Activated CD4-positive, alpha-beta T cell treated with anti-CD3 and anti-CD28 coated beads, Interleukin-2, amount 50 U/mL, for 4 hours (primary cell): ENCODE results near the gene AK8.

Experiments used
- DNase-seq, 2 experiments: peaks; one replicate each; pipeline ENCODE4 v3.0.0-alpha.2; 2020

Gene AK8

DNA sequence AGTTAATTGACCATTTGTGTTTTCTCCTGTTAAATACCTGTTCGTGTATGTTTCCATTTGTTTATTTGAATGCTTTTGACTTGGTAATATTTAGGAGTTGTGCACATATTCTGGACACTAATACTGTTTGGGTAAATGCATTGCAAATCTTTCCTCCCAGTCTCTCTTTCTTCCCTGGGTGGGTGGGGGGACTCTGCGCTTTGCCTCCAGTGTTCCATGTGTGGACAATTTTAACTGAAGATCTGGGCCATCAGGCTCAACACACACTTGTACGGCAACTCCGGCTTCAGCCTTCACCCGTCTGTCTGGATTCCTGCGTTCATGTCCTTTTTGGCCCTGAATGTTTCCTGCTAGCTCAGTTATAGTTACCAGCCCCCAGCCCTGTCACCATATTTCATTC, 167.8 kb downstream of the AK8 start:
- DNase-seq = no peak

- no peak for DNase-seq
These were observed 169.2 kb downstream of the AK8 start for GRCh38 chr9:132708769-132709430.

- DNase-seq = no peak
These were observed 169.8 kb downstream of the AK8 start for GRCh38 chr9:132708239-132708638.

GRCh38 chr9:132703336-132703735, 174.7 kb downstream of the AK8 start:
- no peak for DNase-seq

DNA sequence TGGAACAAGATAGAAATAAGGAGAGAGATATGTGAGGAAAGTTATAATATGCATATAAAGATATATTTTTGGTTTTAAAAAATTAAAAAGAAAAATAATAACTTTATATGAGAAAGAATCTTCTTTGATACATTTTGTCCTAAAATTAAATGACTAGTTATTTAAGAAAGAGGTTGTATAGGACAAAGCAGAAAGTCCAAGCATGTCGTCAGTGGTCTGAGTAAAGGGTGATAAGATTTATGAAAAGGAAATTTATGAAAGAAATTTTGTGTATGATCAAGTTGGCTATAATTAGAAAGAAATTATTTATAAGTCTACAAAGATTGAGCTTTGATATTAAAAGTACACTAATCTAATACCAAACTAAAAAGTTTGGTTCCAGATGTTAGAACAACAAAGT, 175.8 kb downstream of the AK8 start:
- no peak for DNase-seq

- DNase-seq = no peak
These were observed 178.1 kb downstream of the AK8 start for GRCh38 chr9:132699956-132700355.

GRCh38 chr9:132698989-132699388, 179.1 kb downstream of the AK8 start:
- DNase-seq = no peak

- DNase-seq = no peak
These were observed 180.9 kb downstream of the AK8 start for GRCh38 chr9:132697230-132697629.

GRCh38 chr9:132694144-132694543, 183.9 kb downstream of the AK8 start:
- DNase-seq = no peak

DNA sequence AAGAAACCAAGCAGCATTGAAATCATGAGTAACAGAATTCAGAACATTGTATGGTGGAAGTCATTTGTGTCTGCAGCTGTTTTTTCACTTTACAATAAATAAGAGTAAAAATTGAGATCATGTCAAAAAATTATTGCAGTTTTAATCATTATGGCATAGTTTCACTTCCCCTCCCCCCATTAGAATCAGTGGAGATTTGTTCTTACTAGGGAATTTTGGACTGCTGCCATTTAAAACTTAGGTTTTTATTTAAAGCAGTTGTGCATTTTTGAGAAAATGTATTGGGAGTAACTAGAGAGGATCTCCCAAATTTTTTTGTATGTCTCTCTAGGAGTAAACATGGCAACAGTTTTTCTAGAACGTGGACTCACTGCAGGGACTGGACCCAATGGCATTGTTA, 187.4 kb downstream of the AK8 start:
- DNase-seq = no peak

DNA sequence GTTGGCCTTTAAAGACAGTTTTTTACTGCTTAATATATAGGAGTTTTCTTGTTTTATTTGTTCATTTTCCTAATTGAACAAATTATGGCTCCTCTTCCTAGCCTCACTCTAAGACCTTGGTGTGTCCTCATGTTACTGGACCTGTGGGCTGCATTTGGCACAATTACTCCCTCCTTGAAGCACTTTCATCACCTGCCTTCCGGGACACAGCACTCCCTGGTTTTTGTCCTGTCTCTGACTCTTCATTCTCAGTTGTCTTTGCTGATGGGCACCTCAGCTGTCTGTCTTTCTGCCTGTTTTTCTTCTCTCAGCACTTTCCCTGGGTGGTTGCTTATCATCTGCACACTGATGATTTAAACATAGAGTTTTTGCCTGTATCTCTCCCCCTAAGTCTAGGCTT, 194.2 kb downstream of the AK8 start:
- no peak for DNase-seq

GRCh38 chr9:132681561-132681960, 196.5 kb downstream of the AK8 start:
- no peak for DNase-seq

DNA sequence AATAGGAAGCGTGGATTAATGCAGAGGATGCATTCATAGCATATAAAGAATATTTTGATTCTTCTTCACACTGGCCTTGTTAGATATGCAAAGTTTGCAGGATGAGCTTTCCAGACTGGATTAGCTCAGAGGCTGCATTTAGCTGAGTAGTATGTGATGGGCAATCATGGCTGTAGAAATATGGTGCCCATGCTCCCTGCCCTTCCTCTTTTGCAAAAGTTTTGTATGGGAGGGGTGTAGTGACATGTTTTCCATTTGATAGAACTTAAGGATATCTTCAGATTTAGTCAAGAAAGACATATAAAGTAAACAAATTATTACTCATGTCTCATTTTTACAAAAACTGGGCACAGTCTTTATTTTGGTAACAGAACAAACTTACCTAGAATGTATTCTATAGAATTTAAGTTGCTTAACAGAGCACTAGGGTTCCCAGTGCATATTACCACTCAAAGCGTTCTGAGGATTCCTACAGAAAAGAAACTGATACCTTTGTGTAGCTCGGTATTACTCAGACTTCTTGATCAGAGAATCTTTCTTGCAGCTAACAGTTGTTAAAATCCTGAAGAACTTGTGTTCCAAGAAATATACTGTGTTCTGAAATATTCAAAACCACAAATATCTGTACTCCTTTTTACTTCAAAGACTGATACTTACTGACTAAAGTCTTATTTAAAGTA, 198.0 kb downstream of the AK8 start:
- no peak for DNase-seq

DNA sequence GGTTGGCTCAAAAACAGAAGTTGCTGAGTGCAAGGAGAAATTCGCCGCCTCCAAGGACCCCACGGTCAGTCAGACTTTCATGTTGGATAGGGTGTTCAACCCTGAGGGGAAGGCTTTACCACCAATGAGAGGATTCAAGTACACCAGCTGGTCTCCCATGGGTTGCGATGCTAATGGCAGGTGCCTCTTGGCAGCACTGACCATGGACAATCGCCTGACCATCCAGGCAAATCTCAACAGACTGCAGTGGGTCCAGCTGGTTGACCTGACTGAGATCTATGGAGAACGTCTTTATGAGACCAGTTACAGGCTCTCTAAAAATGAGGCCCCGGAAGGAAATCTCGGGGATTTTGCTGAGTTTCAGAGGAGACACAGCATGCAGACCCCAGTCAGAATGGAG, 200.1 kb downstream of the AK8 start:
- no peak for DNase-seq
